ENCODE results near the gene CHN2. TPM values are rescaled to one million over a fixed set of nuclear protein-coding genes. Genes with fewer than 3 reads are reported as not detected.
"Not testable (repeated sequence)": the region's sequence is repeated elsewhere in the genome, so short reads cannot be mapped to it uniquely, and the experiment has no call there.

The CHN2 gene
- total RNA-seq, 1 donor from 2014 or later = 0.64 TPM

DNA sequence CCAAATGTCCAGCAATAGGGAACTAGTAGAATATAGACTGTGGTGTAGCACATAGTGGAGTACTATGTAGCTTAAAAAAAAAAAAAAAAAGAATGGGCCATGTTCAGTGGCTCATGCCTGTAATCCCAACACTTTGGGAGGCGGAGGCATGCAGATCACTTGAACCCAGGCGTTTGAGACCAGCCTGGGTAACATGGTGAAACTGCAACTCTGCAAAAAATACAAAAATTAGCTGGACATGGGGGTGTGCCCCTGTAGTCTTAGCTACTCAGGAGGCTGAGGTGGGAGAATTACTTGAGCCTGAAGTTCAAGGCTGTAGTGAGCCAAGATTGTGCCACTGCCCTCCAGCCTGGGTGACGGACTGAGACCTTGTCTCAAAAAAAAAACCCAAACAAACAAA, 64.4 kb downstream of the CHN2 start:
- Mint-ChIP-seq H3K36me3 (ENCODE audit: unreplicated experiment) (no peaks in the 10 kb centered on the region), H3K27me3 (ENCODE audit: unreplicated experiment) (peaks cover 14% of the 10 kb centered on the region), H3K4me3 (ENCODE audit: unreplicated experiment) (no peak overlapping the region), H3K9me3 (ENCODE audit: unreplicated experiment) (no peaks in the 10 kb centered on the region), H3K27ac (ENCODE audit: unreplicated experiment) (no peak overlapping the region), H3K4me1 (ENCODE audit: unreplicated experiment) (no peaks in the 10 kb centered on the region)
- no peak for TF ChIP-seq CTCF (IDR thresholded peaks at IDR 0.05)
- no peak for DNase-seq (ENCODE audit: extremely low spot score, unreplicated experiment)

GRCh38 chr7:29262191-29262917, 67.8 kb downstream of the CHN2 start:
- H3K4me3 Mint-ChIP-seq (ENCODE audit: unreplicated experiment) = no peak overlapping the region
- H3K9me3 Mint-ChIP-seq (ENCODE audit: unreplicated experiment) = no peaks in the 10 kb centered on the region
- no peak for TF ChIP-seq CTCF (IDR thresholded peaks at IDR 0.05)
- no peaks in the 10 kb centered on the region for H3K4me1 Mint-ChIP-seq (ENCODE audit: unreplicated experiment)
- no peak overlapping the region for H3K27ac Mint-ChIP-seq (ENCODE audit: unreplicated experiment)
- DNase-seq (ENCODE audit: extremely low spot score, unreplicated experiment) = no peak
- H3K36me3 Mint-ChIP-seq (ENCODE audit: unreplicated experiment) = no peaks in the 10 kb centered on the region
- H3K27me3 Mint-ChIP-seq (ENCODE audit: unreplicated experiment) = peaks cover 12% of the 10 kb centered on the region

DNA sequence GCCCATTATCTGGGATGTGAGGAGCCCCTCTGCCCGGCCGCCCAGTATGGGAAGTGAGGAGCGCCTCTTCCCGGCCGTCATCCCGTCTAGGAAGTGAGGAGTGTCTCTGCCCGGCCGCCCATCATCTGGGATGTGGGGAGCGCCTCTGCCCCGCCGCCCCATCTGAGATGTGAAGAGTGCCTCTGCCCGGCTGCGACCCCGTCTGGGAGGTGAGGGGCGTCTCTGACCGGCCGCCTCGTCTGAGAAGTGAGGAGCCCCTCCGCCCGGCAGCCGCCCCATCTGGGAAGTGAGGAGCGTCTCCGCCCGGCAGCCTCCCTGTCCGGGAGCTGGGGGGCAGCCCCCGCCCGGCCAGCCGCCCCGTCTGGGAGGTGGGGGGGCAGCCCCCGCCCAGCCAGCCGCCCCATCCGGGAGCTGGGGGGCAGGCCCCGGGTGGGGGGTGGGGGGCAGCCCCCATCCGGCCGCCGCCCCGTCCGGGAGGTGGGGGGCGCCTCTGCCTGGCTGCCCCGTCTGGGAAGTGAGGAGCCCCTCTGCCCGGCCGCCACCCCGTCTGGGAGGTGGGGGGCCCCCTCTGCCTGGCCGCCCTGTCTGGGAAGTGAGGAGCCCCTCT, 69.1 kb downstream of the CHN2 start:
- not testable (repeated sequence) for H3K27ac Mint-ChIP-seq (ENCODE audit: unreplicated experiment); H3K4me3 Mint-ChIP-seq (ENCODE audit: unreplicated experiment); DNase-seq (ENCODE audit: extremely low spot score, unreplicated experiment); H3K4me1 Mint-ChIP-seq (ENCODE audit: unreplicated experiment); H3K36me3 Mint-ChIP-seq (ENCODE audit: unreplicated experiment); H3K9me3 Mint-ChIP-seq (ENCODE audit: unreplicated experiment)
- H3K27me3 Mint-ChIP-seq (ENCODE audit: unreplicated experiment) = peaks cover 10% of the 10 kb centered on the region

DNA sequence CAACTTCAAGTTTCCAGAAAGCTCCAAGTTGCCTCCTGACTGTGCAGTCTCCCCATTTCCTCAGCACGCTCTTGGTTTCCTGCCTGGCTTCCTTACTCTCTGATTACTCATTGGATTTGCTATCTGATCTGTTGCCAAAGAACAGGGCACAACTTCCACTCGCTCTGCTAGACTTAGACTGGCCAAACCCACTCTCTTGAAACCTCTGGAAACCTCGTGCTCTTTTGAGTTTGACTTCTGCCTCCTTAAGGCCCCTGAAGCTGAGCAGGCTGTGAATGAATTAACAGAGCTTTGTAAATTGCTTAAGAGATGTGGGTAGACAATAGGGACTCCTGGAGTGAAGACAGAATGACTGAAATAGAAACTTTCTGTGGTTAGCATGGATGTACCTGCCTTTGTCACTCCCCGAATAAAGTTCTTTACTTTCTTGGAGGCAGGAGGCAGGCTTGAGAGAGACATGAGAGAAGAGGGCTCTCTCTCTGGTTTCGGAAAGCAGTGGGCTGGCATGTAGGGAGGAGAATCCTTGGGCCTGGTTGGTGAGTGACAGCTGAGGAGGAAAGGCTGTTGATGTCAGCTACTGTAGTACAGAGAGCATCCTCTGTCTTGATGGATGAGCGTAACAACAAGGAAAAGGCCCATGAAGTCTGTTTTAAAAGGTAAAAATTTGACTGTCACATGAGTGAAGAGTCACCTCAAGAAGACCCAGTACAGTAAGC, 70.8 kb downstream of the CHN2 start:
- H3K4me3 Mint-ChIP-seq (ENCODE audit: unreplicated experiment) = no peak overlapping the region
- TF ChIP-seq CTCF (IDR thresholded peaks at IDR 0.05) = no peak
- no peaks in the 10 kb centered on the region for H3K36me3 Mint-ChIP-seq (ENCODE audit: unreplicated experiment)
- peaks cover 15% of the 10 kb centered on the region for H3K27me3 Mint-ChIP-seq (ENCODE audit: unreplicated experiment)
- H3K27ac Mint-ChIP-seq (ENCODE audit: unreplicated experiment) = no peak overlapping the region
- no peaks in the 10 kb centered on the region for H3K4me1 Mint-ChIP-seq (ENCODE audit: unreplicated experiment)
- no peaks in the 10 kb centered on the region for H3K9me3 Mint-ChIP-seq (ENCODE audit: unreplicated experiment)
- DNase-seq (ENCODE audit: extremely low spot score, unreplicated experiment) = no peak

- H3K36me3 Mint-ChIP-seq (ENCODE audit: unreplicated experiment) = no peaks in the 10 kb centered on the region
- H3K27me3 Mint-ChIP-seq (ENCODE audit: unreplicated experiment) = peaks cover 16% of the 10 kb centered on the region
- DNase-seq (ENCODE audit: extremely low spot score, unreplicated experiment) = no peak
- H3K27ac Mint-ChIP-seq (ENCODE audit: unreplicated experiment) = no peak overlapping the region
- TF ChIP-seq CTCF (IDR thresholded peaks at IDR 0.05) = no peak
- no peaks in the 10 kb centered on the region for H3K9me3 Mint-ChIP-seq (ENCODE audit: unreplicated experiment)
- no peak overlapping the region for H3K4me3 Mint-ChIP-seq (ENCODE audit: unreplicated experiment)
- H3K4me1 Mint-ChIP-seq (ENCODE audit: unreplicated experiment) = peaks cover 4% of the 10 kb centered on the region
These were observed 75.4 kb downstream of the CHN2 start for GRCh38 chr7:29269935-29270334.

Data from osteocyte (in vitro differentiated cells).